ENCODE results near the gene SPNS3. TPM values are rescaled to one million over a fixed set of nuclear protein-coding genes. Genes with fewer than 3 reads are reported as not detected.

Gene SPNS3
- total RNA-seq, 2 experiments from 2014 or later = 14.1 to 14.2 TPM

DNA sequence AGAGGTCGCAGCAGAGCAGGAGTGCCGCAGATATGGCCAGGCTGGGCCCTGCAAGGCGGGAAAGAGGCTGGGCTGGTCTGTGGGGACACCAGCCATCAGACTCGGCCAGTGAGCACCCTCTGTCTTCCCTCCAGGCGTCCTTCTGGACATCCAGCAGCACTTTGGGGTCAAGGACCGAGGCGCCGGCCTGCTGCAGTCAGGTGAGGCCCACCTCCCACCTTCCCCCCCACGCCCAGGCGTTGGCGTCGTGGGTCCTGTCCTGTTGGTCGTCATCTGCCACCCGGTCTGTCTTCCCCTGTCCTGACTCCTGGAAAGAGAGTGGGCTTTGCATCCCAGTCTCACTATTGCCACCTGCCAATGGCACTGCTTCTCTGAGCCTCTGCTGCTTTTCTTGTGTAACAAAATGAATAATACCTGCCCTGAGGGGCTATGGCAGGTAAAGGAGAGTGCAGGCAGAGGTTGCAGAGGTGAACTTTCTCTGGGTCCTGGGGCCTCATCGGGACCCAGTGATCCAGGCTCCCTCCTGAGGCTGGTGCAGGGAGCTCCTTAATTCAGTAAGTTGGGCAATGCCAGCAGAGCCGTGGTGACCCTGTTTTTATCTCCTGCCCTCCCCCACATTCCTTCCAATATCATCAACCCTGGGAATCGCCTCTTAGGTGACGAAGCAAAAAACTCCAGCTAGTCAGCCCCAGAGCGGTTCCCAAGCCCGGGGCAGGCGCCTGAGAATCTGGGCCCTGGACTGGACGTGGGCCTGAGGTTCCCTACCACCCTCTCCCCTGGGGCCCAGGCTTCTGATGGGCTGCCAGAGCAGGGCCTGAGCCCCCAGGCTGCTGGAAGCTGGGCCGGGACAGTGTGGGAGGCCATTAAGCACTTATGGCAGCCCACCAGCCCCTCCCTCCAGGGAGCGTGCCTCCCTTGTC, 79.6 kb downstream of the SPNS3 start:
- Mint-ChIP-seq H3K9me3 (no peaks in the 10 kb centered on the region), H3K4me3 (no peak overlapping the region), H3K27ac (no peak overlapping the region), H3K27me3 (peaks cover 7% of the 10 kb centered on the region), H3K4me1 (peaks cover 22% of the 10 kb centered on the region), H3K36me3 (ENCODE audit: low read depth) (no peaks in the 10 kb centered on the region)
- CTCF ChIA-PET = no interaction called here
- POLR2A ChIA-PET = no interaction called here
- DNase-seq = no peak

DNA sequence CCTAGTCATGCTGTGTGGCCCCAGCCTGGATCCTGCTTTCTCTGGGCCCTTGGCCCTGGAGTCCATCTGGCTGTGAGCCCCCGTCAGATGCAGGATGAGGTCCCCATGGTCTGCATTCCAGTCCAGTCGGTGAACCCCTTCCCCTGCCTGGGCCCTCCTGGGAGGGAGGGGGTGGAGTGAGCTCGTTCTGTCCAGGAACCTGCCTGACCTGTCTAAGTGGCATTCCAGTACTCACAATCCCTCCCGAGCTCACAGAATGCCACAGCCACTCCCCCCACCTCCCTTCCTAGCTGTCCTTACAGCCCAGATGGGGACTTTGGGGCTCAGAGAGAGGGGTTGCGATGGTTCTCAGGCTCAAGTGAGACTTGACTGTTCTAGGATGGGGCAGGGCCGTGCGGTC, 80.5 kb downstream of the SPNS3 start:
- ChIA-PET CTCF (no interaction called here), POLR2A (no interaction called here)
- Mint-ChIP-seq H3K27me3 (peaks cover 7% of the 10 kb centered on the region), H3K36me3 (ENCODE audit: low read depth) (no peaks in the 10 kb centered on the region), H3K9me3 (no peaks in the 10 kb centered on the region), H3K4me1 (peaks cover 17% of the 10 kb centered on the region), H3K4me3 (no peak overlapping the region), H3K27ac (no peak overlapping the region)
- no peak for DNase-seq

GRCh38 chr17:4514779-4515178, 81.0 kb downstream of the SPNS3 start:
- no peak overlapping the region for H3K4me3 Mint-ChIP-seq
- DNase-seq = no peak
- no peaks in the 10 kb centered on the region for H3K9me3 Mint-ChIP-seq
- ChIA-PET POLR2A (no interaction called here), CTCF (no interaction called here)
- H3K27ac Mint-ChIP-seq = no peak overlapping the region
- H3K4me1 Mint-ChIP-seq = peaks cover 11% of the 10 kb centered on the region
- no peaks in the 10 kb centered on the region for H3K36me3 Mint-ChIP-seq (ENCODE audit: low read depth)
- peaks cover 2% of the 10 kb centered on the region for H3K27me3 Mint-ChIP-seq

DNA sequence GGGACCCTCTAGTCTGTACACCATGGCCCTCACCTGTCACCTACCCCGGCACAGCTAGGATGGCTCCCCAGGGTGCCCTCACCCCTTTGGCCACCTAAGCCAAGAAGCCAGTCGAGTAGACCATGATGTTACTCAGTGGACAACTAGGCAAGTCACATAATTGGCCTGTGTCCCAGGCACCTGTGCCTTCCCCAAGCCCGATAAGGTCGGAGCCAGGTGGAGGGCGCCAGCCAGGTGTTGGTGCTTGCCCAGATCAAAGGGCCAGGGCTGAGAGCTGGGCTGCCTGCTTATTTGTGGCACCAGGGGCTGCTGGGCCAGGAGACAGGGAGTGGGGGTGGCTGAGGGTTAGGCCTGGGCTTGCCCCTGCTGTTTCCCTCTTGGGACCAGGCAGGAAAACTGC, 81.8 kb downstream of the SPNS3 start:
- no peak overlapping the region for H3K4me3 Mint-ChIP-seq
- DNase-seq = no peak
- H3K27ac Mint-ChIP-seq = no peak overlapping the region
- H3K9me3 Mint-ChIP-seq = no peaks in the 10 kb centered on the region
- peaks cover 2% of the 10 kb centered on the region for H3K27me3 Mint-ChIP-seq
- POLR2A ChIA-PET = no interaction called here
- CTCF ChIA-PET = no interaction called here
- no peaks in the 10 kb centered on the region for H3K36me3 Mint-ChIP-seq (ENCODE audit: low read depth)
- H3K4me1 Mint-ChIP-seq = peaks cover 11% of the 10 kb centered on the region

- H3K36me3 Mint-ChIP-seq (ENCODE audit: low read depth) = no peaks in the 10 kb centered on the region
- no peak for DNase-seq
- no peaks in the 10 kb centered on the region for H3K9me3 Mint-ChIP-seq
- CTCF ChIA-PET = interaction anchor here (1.2 kb wide), 1 partner anchor 96 kb away, joined by 4 read pairs; no protein-coding TSS in a partner anchor
- H3K27ac Mint-ChIP-seq = no peak overlapping the region
- H3K27me3 Mint-ChIP-seq = peaks cover 2% of the 10 kb centered on the region
- H3K4me3 Mint-ChIP-seq = no peak overlapping the region
- peaks cover 7% of the 10 kb centered on the region for H3K4me1 Mint-ChIP-seq
- POLR2A ChIA-PET = no interaction called here
Measured at GRCh38 chr17:4516735-4517134, 83.0 kb downstream of the SPNS3 start.

DNA sequence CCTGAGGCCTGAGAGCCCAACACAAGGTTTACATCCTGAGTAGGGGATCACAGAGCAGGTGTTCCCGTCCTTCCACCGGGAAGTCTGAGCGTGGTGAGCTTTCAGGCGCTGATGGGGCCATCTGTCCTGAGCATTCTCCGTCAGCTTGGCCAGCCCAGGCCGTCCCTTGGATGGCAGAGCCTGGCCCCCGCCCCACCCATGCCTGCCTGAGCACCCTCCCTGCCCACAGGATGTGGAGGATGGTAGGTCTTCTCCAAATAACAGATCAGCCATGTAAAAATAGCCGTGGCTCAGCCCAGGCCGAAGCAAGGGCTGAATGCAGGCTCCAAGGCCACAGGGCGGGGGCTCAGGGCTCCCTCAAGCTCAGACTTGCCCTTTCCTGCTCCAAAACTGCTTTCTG, 85.2 kb downstream of the SPNS3 start:
- no peaks in the 10 kb centered on the region for H3K36me3 Mint-ChIP-seq (ENCODE audit: low read depth)
- no peaks in the 10 kb centered on the region for H3K9me3 Mint-ChIP-seq
- no peak overlapping the region for H3K27ac Mint-ChIP-seq
- ChIA-PET CTCF (interaction anchor here (0.6 to 1.5 kb wide), 2 partner anchors 19 to 98 kb away, joined by 3 read pairs; no protein-coding TSS in a partner anchor), POLR2A (no interaction called here)
- DNase-seq = no peak
- H3K27me3 Mint-ChIP-seq = peaks cover 2% of the 10 kb centered on the region
- no peak overlapping the region for H3K4me3 Mint-ChIP-seq
- peaks cover 7% of the 10 kb centered on the region for H3K4me1 Mint-ChIP-seq

DNA sequence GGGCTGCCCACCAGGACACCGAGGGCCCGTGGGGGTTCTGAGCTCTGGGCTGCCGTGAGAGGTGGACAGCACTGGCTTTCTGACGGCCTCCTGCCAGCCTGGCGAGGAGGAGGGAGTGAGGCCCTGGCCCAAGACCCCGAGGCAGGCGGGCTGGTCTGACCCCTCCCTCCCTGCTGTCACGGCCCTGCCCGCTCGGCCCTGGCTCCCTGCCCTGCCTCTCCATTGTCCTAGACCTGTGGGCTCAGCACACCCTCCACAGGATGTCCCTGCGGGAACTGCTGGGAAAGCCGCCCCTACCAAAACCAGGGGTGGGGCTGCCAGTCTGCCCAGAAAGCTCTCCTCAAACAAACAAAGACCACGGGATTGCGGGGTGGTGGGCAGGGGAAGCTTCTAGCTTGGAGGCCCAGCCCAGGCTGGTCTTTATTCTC, 85.6 kb downstream of the SPNS3 start:
- no peak overlapping the region for H3K27ac Mint-ChIP-seq
- H3K36me3 Mint-ChIP-seq (ENCODE audit: low read depth) = no peaks in the 10 kb centered on the region
- POLR2A ChIA-PET = no interaction called here
- peaks cover 2% of the 10 kb centered on the region for H3K27me3 Mint-ChIP-seq
- no peak for DNase-seq
- no peak overlapping the region for H3K4me3 Mint-ChIP-seq
- H3K9me3 Mint-ChIP-seq = no peaks in the 10 kb centered on the region
- H3K4me1 Mint-ChIP-seq = peaks cover 7% of the 10 kb centered on the region
- CTCF ChIA-PET = no interaction called here

- H3K4me1 Mint-ChIP-seq = peaks cover 7% of the 10 kb centered on the region
- H3K27ac Mint-ChIP-seq = no peak overlapping the region
- ChIA-PET POLR2A (no interaction called here), CTCF (no interaction called here)
- no peak overlapping the region for H3K4me3 Mint-ChIP-seq
- H3K9me3 Mint-ChIP-seq = no peaks in the 10 kb centered on the region
- DNase-seq = no peak
- H3K36me3 Mint-ChIP-seq (ENCODE audit: low read depth) = no peaks in the 10 kb centered on the region
- peaks cover 2% of the 10 kb centered on the region for H3K27me3 Mint-ChIP-seq
Measured at GRCh38 chr17:4520060-4520893, 86.5 kb downstream of the SPNS3 start.

DNA sequence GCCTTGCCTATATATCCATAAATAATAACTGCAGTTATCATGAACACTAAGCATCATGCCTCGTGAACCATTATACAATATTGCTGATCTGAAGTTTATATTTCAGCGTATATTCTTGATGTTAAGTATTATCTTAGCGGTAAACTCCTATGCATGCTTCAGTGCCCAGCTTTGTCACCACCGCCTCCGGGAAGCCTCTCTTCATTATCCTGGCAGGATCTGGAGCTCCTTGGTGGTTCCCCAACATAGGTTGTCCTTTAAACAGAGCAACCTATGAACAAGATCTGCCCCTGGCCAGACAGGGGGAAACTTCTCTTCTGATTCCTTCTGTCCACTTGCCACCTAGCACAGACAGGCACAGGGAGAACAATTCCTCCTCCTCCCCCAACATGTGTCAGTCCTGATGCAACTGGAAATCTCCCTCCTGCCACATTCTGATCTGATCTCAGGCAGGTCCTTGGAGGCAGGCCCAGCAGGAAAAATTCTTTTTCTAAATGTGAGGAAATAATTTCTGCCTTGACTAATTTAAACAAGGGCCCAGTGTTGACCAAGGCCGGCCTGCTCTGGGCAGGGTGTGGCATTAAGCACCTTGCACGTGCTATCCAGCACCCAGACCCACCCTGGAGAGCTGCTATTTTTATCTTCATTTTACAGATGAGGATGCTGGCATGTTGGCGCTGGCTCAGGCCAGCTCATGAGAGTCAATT, 87.3 kb downstream of the SPNS3 start:
- Mint-ChIP-seq H3K27me3 (peaks cover 5% of the 10 kb centered on the region), H3K27ac (no peak overlapping the region), H3K4me3 (no peak overlapping the region), H3K4me1 (peaks cover 7% of the 10 kb centered on the region), H3K9me3 (no peaks in the 10 kb centered on the region), H3K36me3 (ENCODE audit: low read depth) (no peaks in the 10 kb centered on the region)
- no peak for DNase-seq
- ChIA-PET POLR2A (no interaction called here), CTCF (interaction anchor here (0.7 kb wide), 1 partner anchor 101 kb away, joined by 3 read pairs; no protein-coding TSS in a partner anchor)

DNA sequence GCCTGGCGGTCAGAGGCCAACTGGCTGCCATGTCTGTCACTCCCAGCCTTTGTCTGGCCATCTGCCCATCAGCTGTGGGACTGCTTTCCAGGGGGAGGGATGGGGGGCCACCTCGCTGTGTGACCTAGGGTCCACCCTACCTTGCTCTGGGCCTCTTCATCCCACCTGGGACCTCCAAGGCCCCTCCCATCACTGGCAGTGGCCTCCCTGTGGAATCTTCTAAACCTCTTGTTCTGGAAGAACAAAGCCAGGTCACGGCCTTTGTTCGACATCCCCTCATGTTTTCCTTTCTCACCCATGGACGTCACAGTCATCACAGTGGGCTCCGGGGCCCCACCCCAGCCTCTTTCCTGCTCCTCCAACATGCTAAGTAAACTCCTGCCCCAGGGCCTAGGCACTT, 88.9 kb downstream of the SPNS3 start:
- no peaks in the 10 kb centered on the region for H3K9me3 Mint-ChIP-seq
- no peak for DNase-seq
- H3K4me3 Mint-ChIP-seq = no peak overlapping the region
- no peaks in the 10 kb centered on the region for H3K36me3 Mint-ChIP-seq (ENCODE audit: low read depth)
- CTCF ChIA-PET = no interaction called here
- peaks cover 8% of the 10 kb centered on the region for H3K27me3 Mint-ChIP-seq
- peaks cover 7% of the 10 kb centered on the region for H3K4me1 Mint-ChIP-seq
- POLR2A ChIA-PET = interaction anchor here (0.8 kb wide), 1 partner anchor 39 kb away, joined by 3 read pairs; no protein-coding TSS in a partner anchor
- H3K27ac Mint-ChIP-seq = no peak overlapping the region

- ChIA-PET CTCF (no interaction called here), POLR2A (no interaction called here)
- no peaks in the 10 kb centered on the region for H3K4me1 Mint-ChIP-seq
- no peaks in the 10 kb centered on the region for H3K9me3 Mint-ChIP-seq
- no peak overlapping the region for H3K4me3 Mint-ChIP-seq
- peaks cover 8% of the 10 kb centered on the region for H3K27me3 Mint-ChIP-seq
- H3K27ac Mint-ChIP-seq = no peak overlapping the region
- H3K36me3 Mint-ChIP-seq (ENCODE audit: low read depth) = no peaks in the 10 kb centered on the region
- DNase-seq = no peak
Measured at GRCh38 chr17:4523946-4524345, 90.2 kb downstream of the SPNS3 start.

DNA sequence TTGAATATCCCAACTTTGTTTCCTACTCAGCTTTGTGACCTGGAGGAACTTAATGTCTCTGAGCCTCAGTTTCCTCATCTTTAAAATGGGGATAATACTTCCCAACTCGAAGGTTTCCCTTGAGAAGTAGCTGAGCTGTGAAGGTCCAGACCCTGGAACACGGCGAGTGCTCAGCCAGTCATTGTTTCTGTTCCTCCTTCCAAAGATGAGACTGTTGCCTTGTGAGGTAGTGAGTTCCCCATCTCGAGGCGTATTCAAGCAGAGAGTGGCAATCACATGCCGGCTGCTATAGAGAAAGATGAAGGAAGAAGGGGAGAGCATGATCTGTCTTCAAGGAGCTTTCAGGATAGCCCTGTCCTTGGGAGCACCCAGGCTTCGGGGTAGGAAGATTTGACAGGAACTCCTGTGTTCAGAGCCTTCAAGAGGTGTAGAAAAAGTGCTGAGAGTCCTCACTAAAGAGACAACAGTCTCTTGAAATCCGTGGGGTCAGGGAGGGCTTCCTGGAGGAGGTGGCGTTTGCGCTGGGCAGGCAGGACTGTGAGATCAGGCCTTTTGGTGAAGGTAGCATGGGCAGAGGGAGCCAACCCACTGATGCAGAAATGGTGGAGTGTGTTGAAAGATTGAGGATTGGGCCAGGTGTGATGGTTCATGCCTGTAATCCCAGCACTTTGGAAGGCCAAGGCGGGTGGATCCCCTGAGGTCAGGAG, 92.1 kb downstream of the SPNS3 start:
- ChIA-PET CTCF (no interaction called here), POLR2A (no interaction called here)
- H3K27ac Mint-ChIP-seq = no peak overlapping the region
- H3K4me3 Mint-ChIP-seq = no peak overlapping the region
- no peaks in the 10 kb centered on the region for H3K9me3 Mint-ChIP-seq
- no peak for DNase-seq
- no peaks in the 10 kb centered on the region for H3K36me3 Mint-ChIP-seq (ENCODE audit: low read depth)
- peaks cover 10% of the 10 kb centered on the region for H3K27me3 Mint-ChIP-seq
- H3K4me1 Mint-ChIP-seq = no peaks in the 10 kb centered on the region
